Left ventricle myocardium inferior (tissue), 1 donor: ENCODE measurements around the gene NANOS3. TPM values are rescaled to one million over a fixed set of nuclear protein-coding genes. Genes with fewer than 3 reads are reported as not detected.

Source experiments
- DNase-seq: peaks from one replicate; pipeline ENCODE4 v3.0.0-alpha.2; 2020
- H3K27ac ChIP-seq: fragments of 200-600 bp; replicated peaks from 2 replicates; pipeline ENCODE4 v1.8.0; 2021
- H3K27me3 ChIP-seq: fragments of 200-600 bp; 2 replicates; pipeline ENCODE4 v1.8.0; 2021; ENCODE audit warnings: low read depth
- H3K36me3 ChIP-seq: fragments of 200-600 bp; 2 replicates; pipeline ENCODE4 v1.8.0; 2021
- H3K4me1 ChIP-seq: fragments of 200-600 bp; 2 replicates; pipeline ENCODE4 v1.8.0; 2021
- H3K4me3 ChIP-seq: fragments of 200-600 bp; 2 replicates; pipeline ENCODE4 v1.8.0; 2021; ENCODE audit warnings: mild to moderate bottlenecking, moderate library complexity
- H3K9me3 ChIP-seq: fragments of 200-600 bp; replicated peaks from 2 replicates; pipeline ENCODE4 v1.8.0; 2021
- CTCF ChIP-seq: fragments of 200-600 bp; IDR thresholded peaks from 2 replicates; pipeline ENCODE4 v1.8.0; 2021; ENCODE audit warnings: antibody characterized with exemption, mild to moderate bottlenecking, borderline replicate concordance
- intact Hi-C: fragments of 100-400 bp; cut with micrococcal nuclease; formaldehyde crosslinking; loops from one replicate; pipeline ENCODE4 v1.11.0; 2022
- total RNA-seq: library from RNA; stranded (reverse); fragmentation: NEBNext Ultra II Directional; extraction: Animal tissue kit (Norgen Biotek cat#: 25700); gene quantifications from one replicate; pipeline ENCODE4 v1.2.1, GENCODE V29; 2021
- donor health status: DM: no; HTN: yes; CAD: no; lungs with severe emphysema.

Gene NANOS3
- total RNA-seq, 1 donor from 2014 or later, result 1.3 TPM

GRCh38 chr19:13883516-13884064 is 6.7 kb downstream of the NANOS3 start:
- H3K36me3 ChIP-seq, result no peaks in the 10 kb centered on the region
- H3K4me1 ChIP-seq, result peaks cover 35% of the 10 kb centered on the region
- H3K27ac ChIP-seq, result no peak overlapping the region
- DNase-seq, result no peak
- intact Hi-C loops, result no loop called here
- no peak overlapping the region for H3K4me3 ChIP-seq
- H3K27me3 ChIP-seq, result no peaks in the 10 kb centered on the region
- no peaks in the 10 kb centered on the region for H3K9me3 ChIP-seq
- TF ChIP-seq CTCF, result no peak

GRCh38 chr19:13884726-13885591 is 8.0 kb downstream of the NANOS3 start:
- Histone ChIP-seq H3K27ac (no peak overlapping the region), H3K9me3 (no peaks in the 10 kb centered on the region), H3K4me1 (peaks cover 30% of the 10 kb centered on the region), H3K36me3 (no peaks in the 10 kb centered on the region), H3K27me3 (no peaks in the 10 kb centered on the region), H3K4me3 (no peak overlapping the region)
- DNase-seq, result no peak
- intact Hi-C loops, result no loop called here
- no peak for TF ChIP-seq CTCF

GRCh38 chr19:13885826-13886365 is 9.0 kb downstream of the NANOS3 start:
- TF ChIP-seq CTCF, result no peak
- H3K27ac ChIP-seq, result no peak overlapping the region

GRCh38 chr19:13887018-13887436 is 10.1 kb downstream of the NANOS3 start:
- Histone ChIP-seq H3K4me1 (peaks cover 10% of the 10 kb centered on the region), H3K27ac (no peak overlapping the region), H3K9me3 (no peaks in the 10 kb centered on the region), H3K4me3 (no peak overlapping the region), H3K36me3 (no peaks in the 10 kb centered on the region), H3K27me3 (no peaks in the 10 kb centered on the region)
- TF ChIP-seq CTCF, result no peak
- intact Hi-C loops, result no loop called here
- no peak for DNase-seq

More at GRCh38 chr19:13885826-13886365, 9.0 kb downstream of the NANOS3 start:
- Histone ChIP-seq H3K4me3 (no peak overlapping the region), H3K36me3 (no peaks in the 10 kb centered on the region), H3K27me3 (no peaks in the 10 kb centered on the region), H3K4me1 (peaks cover 21% of the 10 kb centered on the region), H3K9me3 (no peaks in the 10 kb centered on the region)
- intact Hi-C loops, result no loop called here
- DNase-seq, result no peak

GRCh38 chr19:13887517-13887916 is 10.6 kb downstream of the NANOS3 start:
- intact Hi-C loops, result no loop called here
- Histone ChIP-seq H3K27ac (no peak overlapping the region), H3K27me3 (no peaks in the 10 kb centered on the region), H3K4me1 (peaks cover 6% of the 10 kb centered on the region), H3K36me3 (no peaks in the 10 kb centered on the region), H3K9me3 (no peaks in the 10 kb centered on the region), H3K4me3 (no peak overlapping the region)
- no peak for DNase-seq
- no peak for TF ChIP-seq CTCF
